GM12864 (cell line): Measurements from ENCODE around the gene CCNT1.
"Not testable (repeated sequence)": the region's sequence is repeated elsewhere in the genome, so short reads cannot be mapped to it uniquely, and the experiment has no call there.

Experiments
- DNase-seq: peaks from one replicate; pipeline ENCODE4 v3.0.0-alpha.2; 2011; ENCODE audit warnings: low read depth
- H3K4me3 ChIP-seq: 2 replicates; pipeline ENCODE4 v1.5.1; 2011; ENCODE audit warnings: mild to moderate bottlenecking, low read depth, low read length, control low read depth
- TF ChIP-seq, protein P1 (sequence below): IDR thresholded peaks from 2 replicates; pipeline ENCODE4 v1.5.1; 2011; ENCODE audit warnings: low read depth, mild to moderate bottlenecking, moderate library complexity, low read length, control low read depth, inconsistent platforms; ENCODE audit errors: missing control alignments

CCNT1 gene

DNA sequence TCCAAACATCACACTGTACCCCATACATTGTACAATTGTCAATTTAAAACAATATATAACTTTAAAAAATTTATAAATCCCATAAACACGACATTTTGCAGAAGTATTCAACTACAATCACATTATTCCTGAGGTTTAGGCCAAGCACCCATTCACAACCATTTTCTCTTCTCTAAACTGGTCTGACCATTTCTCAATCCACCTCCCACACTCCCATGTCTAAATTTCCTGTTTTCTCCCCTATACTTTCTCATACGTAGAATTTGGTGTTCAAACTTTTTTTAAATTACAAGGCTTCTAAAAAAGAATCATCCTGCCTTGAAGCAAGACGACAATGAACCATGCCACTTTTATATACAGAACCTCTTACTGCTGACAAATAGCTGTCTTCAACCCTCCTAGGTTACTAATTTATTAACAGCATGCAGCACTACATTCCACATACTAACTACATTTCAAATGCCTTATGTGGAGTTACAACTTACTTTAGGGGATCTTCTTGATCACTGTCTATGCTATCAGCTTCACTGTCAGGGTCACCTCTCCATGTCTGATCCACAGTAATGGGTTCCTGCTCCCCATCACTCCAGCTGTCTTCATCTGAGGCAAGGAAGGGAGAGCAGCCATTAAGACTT, 37.8 kb downstream of the CCNT1 start:
- DNase-seq, result no peak
- no peak overlapping the region for H3K4me3 ChIP-seq
- TF ChIP-seq, protein P1, sequence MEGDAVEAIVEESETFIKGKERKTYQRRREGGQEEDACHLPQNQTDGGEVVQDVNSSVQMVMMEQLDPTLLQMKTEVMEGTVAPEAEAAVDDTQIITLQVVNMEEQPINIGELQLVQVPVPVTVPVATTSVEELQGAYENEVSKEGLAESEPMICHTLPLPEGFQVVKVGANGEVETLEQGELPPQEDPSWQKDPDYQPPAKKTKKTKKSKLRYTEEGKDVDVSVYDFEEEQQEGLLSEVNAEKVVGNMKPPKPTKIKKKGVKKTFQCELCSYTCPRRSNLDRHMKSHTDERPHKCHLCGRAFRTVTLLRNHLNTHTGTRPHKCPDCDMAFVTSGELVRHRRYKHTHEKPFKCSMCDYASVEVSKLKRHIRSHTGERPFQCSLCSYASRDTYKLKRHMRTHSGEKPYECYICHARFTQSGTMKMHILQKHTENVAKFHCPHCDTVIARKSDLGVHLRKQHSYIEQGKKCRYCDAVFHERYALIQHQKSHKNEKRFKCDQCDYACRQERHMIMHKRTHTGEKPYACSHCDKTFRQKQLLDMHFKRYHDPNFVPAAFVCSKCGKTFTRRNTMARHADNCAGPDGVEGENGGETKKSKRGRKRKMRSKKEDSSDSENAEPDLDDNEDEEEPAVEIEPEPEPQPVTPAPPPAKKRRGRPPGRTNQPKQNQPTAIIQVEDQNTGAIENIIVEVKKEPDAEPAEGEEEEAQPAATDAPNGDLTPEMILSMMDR, result no peak

DNA sequence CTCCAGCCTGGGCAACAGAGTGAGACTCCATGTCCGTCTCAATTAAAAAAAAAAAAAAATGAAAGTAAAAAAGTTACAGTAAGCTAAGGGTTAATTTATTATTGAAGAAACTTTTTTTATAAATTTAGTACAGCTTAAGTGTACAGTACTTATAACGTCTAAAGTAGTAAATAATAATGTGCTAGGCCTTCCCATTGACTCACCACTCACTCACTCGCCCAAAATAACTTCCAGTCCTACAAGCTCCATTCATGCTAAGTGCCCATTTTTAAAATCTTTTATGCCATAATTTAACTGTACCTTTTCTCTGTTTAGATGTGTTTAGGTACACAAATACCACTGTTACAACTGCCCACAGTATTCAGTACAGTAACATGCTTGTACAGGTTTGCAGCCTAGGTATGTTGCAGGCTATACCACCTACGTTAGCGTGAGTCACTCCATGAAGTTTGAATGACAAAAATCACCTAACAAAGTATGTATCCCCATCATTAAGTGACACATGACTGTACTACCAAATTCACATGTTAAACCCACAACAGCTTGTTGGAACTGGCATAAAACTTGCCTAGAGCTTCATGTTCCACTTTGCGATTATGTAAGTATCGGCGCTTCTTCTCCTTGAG, 45.2 kb downstream of the CCNT1 start:
- no peak overlapping the region for H3K4me3 ChIP-seq
- TF ChIP-seq, protein P1, result no peak
- no peak for DNase-seq

DNA sequence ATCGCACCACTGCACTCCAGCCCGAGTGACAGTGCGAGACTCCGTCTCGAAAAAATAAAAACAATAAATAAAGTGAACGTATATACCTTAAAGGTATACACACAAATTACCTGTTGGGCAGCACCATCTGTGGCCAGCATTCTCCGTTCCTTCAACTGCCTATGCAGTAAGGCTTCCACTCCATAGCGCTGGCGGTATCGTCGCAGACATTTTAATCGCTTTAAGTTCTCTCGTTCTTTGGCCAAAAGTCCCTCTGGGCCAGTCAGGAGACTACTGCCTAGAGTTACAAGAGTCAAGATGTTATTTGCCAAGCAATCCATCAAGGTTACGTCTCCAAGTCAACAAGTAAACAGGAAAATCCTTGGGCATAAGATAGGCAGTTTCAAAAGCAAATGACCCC, 47.5 kb downstream of the CCNT1 start:
- DNase-seq, result no peak
- TF ChIP-seq, protein P1, result no peak
- no peak overlapping the region for H3K4me3 ChIP-seq

DNA sequence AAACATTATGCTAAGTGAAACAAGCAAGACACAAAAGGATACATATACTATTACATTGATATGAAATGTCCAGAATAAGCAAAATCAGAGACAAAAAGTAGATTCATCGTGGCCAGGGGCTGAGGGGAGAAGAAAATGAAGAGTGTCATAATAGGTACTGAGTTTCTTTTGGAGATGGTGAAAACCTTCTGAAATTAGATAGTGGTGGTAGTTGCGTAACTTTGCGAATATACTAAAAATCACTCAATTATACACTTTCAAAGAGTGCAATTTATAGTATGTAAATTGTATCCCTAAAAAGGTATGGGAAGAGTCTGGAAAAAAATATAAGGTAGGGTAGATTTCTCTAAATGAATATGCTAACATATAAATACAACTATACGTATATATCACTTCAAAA, 56.6 kb downstream of the CCNT1 start:
- no peak overlapping the region for H3K4me3 ChIP-seq
- no peak for DNase-seq
- TF ChIP-seq, protein P1, result no peak

DNA sequence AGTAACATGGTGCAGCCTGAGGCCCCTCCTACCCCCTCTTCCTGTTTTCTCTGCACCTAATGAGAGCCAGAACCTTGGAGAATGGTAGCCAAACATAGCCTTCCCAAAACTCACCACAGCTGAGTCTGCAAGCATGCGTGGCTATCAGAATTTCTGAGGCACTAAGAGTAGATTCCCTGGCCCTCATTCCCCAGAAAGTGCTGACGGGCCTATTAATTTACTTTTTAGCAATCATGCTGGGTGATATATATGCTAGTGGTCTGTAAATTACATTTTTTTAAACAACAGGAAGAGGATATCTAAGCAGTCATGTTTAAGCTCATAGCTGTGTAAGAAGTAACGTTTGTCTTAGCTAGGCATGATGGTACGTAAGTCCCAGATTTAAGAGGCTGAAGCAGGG, 64.8 kb downstream of the CCNT1 start:
- DNase-seq, result no peak
- TF ChIP-seq, protein P1, result no peak
- no peak overlapping the region for H3K4me3 ChIP-seq

DNA sequence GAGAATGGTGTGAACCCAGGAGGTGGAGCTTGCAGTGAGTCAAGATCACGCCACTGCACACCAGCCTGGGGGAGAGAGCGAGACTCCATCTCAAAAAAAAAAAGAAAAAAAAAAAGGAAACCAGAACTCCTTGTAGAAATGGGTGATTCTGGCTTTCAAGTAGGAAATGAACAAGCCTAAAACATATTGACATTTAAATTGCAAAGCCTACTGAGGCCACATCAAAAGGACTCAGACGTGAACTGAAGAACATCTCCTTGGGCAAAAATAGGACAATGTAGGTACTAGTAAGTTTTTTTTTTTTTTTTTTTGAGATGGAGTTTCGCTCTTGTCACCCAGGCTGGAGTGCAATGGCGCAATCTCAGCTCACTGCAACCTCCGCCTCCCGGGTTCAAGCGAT, 71.2 kb downstream of the CCNT1 start:
- not testable (repeated sequence) for H3K4me3 ChIP-seq, DNase-seq

DNA sequence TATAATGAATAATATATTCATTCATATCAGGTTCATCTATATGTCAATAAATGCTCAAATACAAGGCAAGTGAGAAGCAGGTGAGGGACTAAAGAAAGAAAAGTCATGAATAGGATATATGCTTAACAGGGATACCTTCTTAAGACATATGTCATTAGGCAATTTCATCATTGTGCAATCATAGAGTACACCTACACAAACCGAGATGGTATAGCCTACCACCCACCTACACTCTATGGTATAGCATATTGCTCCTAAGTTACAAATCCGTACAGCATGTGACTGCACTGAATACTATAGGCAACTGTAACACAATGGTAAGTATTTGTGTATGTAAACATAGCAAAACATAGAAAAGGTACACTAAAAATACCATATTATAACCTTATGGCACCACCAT, 73.5 kb downstream of the CCNT1 start:
- H3K4me3 ChIP-seq, result no peak overlapping the region
- TF ChIP-seq, protein P1, result no peak
- DNase-seq, result no peak

DNA sequence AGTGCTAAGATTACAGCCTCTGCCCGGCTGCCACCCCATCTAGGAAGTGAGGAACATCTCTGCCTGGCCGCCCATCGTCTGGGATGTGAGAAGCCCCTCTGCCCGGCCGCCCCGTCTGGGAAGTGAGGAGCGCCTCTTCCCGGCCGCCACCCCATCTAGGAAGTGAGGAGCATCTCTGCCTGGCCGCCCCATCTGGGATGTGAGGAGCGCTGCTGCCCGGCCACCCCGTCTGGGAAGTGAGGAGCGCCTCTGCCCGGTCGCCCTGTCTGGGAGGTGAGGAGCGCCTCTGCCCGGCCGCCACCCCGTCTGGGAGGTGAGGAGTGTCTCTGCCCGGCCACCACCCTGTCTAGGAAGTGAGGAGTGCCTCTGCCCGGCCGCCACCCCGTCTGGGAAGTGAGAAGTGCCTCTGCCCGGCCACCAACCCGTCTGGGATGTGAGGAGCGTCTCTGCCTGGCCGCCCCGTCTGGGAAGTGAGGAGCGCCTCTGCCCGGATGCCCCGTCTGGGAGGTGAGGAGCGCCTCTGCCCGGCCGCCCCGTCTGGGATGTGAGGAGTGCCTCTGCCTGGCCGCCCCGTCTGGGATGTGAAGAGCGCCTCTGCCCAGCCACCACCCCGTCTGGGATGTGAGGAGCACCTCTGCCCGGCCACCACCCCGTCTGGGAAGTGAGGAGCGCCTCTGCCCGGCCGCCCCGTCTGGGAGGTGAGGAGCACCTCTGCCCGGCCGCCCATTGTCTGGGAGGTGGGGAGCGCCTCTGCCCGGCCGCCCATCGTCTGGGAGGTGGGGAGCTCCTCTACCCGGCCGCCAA, 74.6 kb downstream of the CCNT1 start:
- H3K4me3 ChIP-seq, DNase-seq: not testable (repeated sequence)
